Mucosa of descending colon (tissue), 3 donors: Measurements from ENCODE around the gene SNRPB2. TPM values are rescaled to one million over a fixed set of nuclear protein-coding genes. Genes with fewer than 3 reads are reported as not detected.
A peak's percentile ranks its signal among the peaks of the same experiment; 100 is the strongest.

Experiments
- ATAC-seq: fragments of 200-7000 bp; cut with Tn5 transposase; one replicate; pipeline ENCODE4 v1.9.1; 2020; ENCODE audit warnings: mild to moderate bottlenecking, moderate library complexity
- DNase-seq, 3 donors: peaks; one replicate each; pipeline ENCODE4 v3.0.0-alpha.2; 2020
- H3K36me3 ChIP-seq: fragments of 200-600 bp; one replicate; pipeline ENCODE4 v1.8.0; 2021; ENCODE audit warnings: low read depth, mild to moderate bottlenecking
- H3K4me1 ChIP-seq: fragments of 200-600 bp; one replicate; pipeline ENCODE4 v1.8.0; 2021; ENCODE audit warnings: low read depth, mild to moderate bottlenecking
- H3K4me3 ChIP-seq: fragments of 200-600 bp; one replicate; pipeline ENCODE4 v1.8.0; 2021; ENCODE audit warnings: mild to moderate bottlenecking
- H3K9me3 ChIP-seq: fragments of 200-600 bp; one replicate; pipeline ENCODE4 v1.8.0; 2021; ENCODE audit warnings: mild to moderate bottlenecking
- CTCF ChIP-seq: fragments of 200-600 bp; IDR thresholded peaks from one replicate; pipeline ENCODE4 v1.8.0; 2022; ENCODE audit warnings: antibody characterized with exemption, mild to moderate bottlenecking
- intact Hi-C, 2 donors: fragments of 100-400 bp; cut with DNase I in 1 of 2; cut with micrococcal nuclease in 1 of 2; formaldehyde crosslinking; loops; one replicate each; pipeline versions ENCODE4 v1.11.0 to v1.11.1; 2022; cut with DNase I, micrococcal nuclease
- total RNA-seq, 3 donors: library from RNA; stranded (reverse); fragmentation: NEBNext Ultra II Directional in 2 of 3; extraction: Animal tissue kit (Norgen Biotek cat#: 25700) in 2 of 3; gene quantifications; one replicate each; pipeline versions ENCODE4 v1.2.1 to v1.2.4, GENCODE V29; 2021 to 2023
- donor health status: DM: no; HTN: no; CAD: no; lungs with moderate emphysema.
- donor health status: DM: no; HTN: no; CAD: no.
- donor health status: DM: no; HTN: yes; CAD: no.

Gene SNRPB2
- total RNA-seq, 3 donors from 2014 or later: 25.7 to 42.1 (median 36.2) TPM

GRCh38 chr20:16692442-16692841, 37.4 kb upstream of the SNRPB2 start:
- TF ChIP-seq CTCF: no peak
- H3K4me1 ChIP-seq: no peaks in the 10 kb centered on the region
- no peaks in the 10 kb centered on the region for H3K9me3 ChIP-seq
- no peaks in the 10 kb centered on the region for H3K36me3 ChIP-seq
- ATAC-seq (no peak), DNase-seq (no peak)
- no peak overlapping the region for H3K4me3 ChIP-seq
- intact Hi-C loops: no loop called here

GRCh38 chr20:16693278-16693677, 36.5 kb upstream of the SNRPB2 start:
- intact Hi-C loops: no loop called here
- no peak for DNase-seq
- Histone ChIP-seq H3K4me1 (no peaks in the 10 kb centered on the region), H3K36me3 (no peaks in the 10 kb centered on the region), H3K9me3 (no peaks in the 10 kb centered on the region), H3K4me3 (no peak overlapping the region)
- TF ChIP-seq CTCF: no peak
- no peak for ATAC-seq

- TF ChIP-seq CTCF: no peak
- Histone ChIP-seq H3K4me1 (no peaks in the 10 kb centered on the region), H3K36me3 (no peaks in the 10 kb centered on the region), H3K4me3 (no peak overlapping the region), H3K9me3 (no peaks in the 10 kb centered on the region)
- no peak for ATAC-seq
- DNase-seq: no peak
- intact Hi-C loops: no loop called here
Observed at GRCh38 chr20:16694161-16694560, 35.7 kb upstream of the SNRPB2 start.

GRCh38 chr20:16695628-16696027, 34.2 kb upstream of the SNRPB2 start:
- no peaks in the 10 kb centered on the region for H3K4me1 ChIP-seq
- ATAC-seq (no peak), DNase-seq (no peak)
- TF ChIP-seq CTCF: no peak
- H3K36me3 ChIP-seq: no peaks in the 10 kb centered on the region
- intact Hi-C loops: no loop called here
- H3K4me3 ChIP-seq: no peak overlapping the region
- no peaks in the 10 kb centered on the region for H3K9me3 ChIP-seq

- TF ChIP-seq CTCF: no peak
- ATAC-seq (no peak), DNase-seq (no peak)
- H3K9me3 ChIP-seq: no peaks in the 10 kb centered on the region
- intact Hi-C loops: no loop called here
- H3K4me1 ChIP-seq: no peaks in the 10 kb centered on the region
- H3K36me3 ChIP-seq: no peaks in the 10 kb centered on the region
- no peak overlapping the region for H3K4me3 ChIP-seq
Observed at GRCh38 chr20:16699293-16699692, 30.5 kb upstream of the SNRPB2 start.

GRCh38 chr20:16701296-16701695, 28.5 kb upstream of the SNRPB2 start:
- ATAC-seq (no peak), DNase-seq (peak in 1 of 3 donors; percentile 29)

More at GRCh38 chr20:16701296-16701695, 28.5 kb upstream of the SNRPB2 start:
- Histone ChIP-seq H3K9me3 (no peaks in the 10 kb centered on the region), H3K36me3 (no peaks in the 10 kb centered on the region), H3K4me3 (no peak overlapping the region), H3K4me1 (no peaks in the 10 kb centered on the region)
- intact Hi-C loops: no loop called here
- no peak for TF ChIP-seq CTCF
